ENCODE data around the gene STRIP1. TPM values are rescaled to one million over a fixed set of nuclear protein-coding genes. Genes with fewer than 3 reads are reported as not detected.

Gene STRIP1
- total RNA-seq = 12.5 TPM

GRCh38 chr1:110034451-110035235 is at the start of gene STRIP1:
Gene STRIP1, plus strand, starts transcription at chr1:110034624. Its CDS starts 14 bp downstream, at chr1:110034638.
- peak; percentile 94 for DNase-seq (ENCODE audit: low spot score)
- peak; percentile 91 for ATAC-seq

- peak; percentile 19 for ATAC-seq
- DNase-seq (ENCODE audit: low spot score) = no peak
Observed at GRCh38 chr1:109985247-109986053, 49.0 kb upstream of the STRIP1 start.

- ATAC-seq (no peak), DNase-seq (ENCODE audit: low spot score) (no peak)
Observed at GRCh38 chr1:109986054-109986444, 48.4 kb upstream of the STRIP1 start.

- DNase-seq (ENCODE audit: low spot score) (no peak), ATAC-seq (no peak)
Observed at GRCh38 chr1:109988349-109988914, 46.0 kb upstream of the STRIP1 start.

GRCh38 chr1:109989506-109990301 is 44.7 kb upstream of the STRIP1 start:
- DNase-seq (ENCODE audit: low spot score) = no peak
- no peak for ATAC-seq

- ATAC-seq = peak; percentile 17
- DNase-seq (ENCODE audit: low spot score) = no peak
Observed at GRCh38 chr1:109990302-109990653, 44.1 kb upstream of the STRIP1 start.

GRCh38 chr1:109991400-109991925 is 43.0 kb upstream of the STRIP1 start:
- ATAC-seq = no peak
- DNase-seq (ENCODE audit: low spot score) = no peak

GRCh38 chr1:109993885-109994284 is 40.5 kb upstream of the STRIP1 start:
- ATAC-seq (peak; percentile 27), DNase-seq (ENCODE audit: low spot score) (no peak)

- DNase-seq (ENCODE audit: low spot score) (no peak), ATAC-seq (no peak)
Observed at GRCh38 chr1:109994654-109995053, 39.8 kb upstream of the STRIP1 start.

GRCh38 chr1:109995536-109995935 is 38.9 kb upstream of the STRIP1 start:
- DNase-seq (ENCODE audit: low spot score) = no peak

GRCh38 chr1:109996476-109996875 is 37.9 kb upstream of the STRIP1 start:
- ATAC-seq (no peak), DNase-seq (ENCODE audit: low spot score) (no peak)

More at GRCh38 chr1:109995536-109995935, 38.9 kb upstream of the STRIP1 start:
- peak; percentile 70 for ATAC-seq

- DNase-seq (ENCODE audit: low spot score) (no peak), ATAC-seq (no peak)
Observed at GRCh38 chr1:109997204-109997866, 37.1 kb upstream of the STRIP1 start.

- no peak for DNase-seq (ENCODE audit: low spot score)
- ATAC-seq = no peak
Observed at GRCh38 chr1:109997867-109998229, 36.6 kb upstream of the STRIP1 start.

GRCh38 chr1:110002695-110003094 is 31.7 kb upstream of the STRIP1 start:
- ATAC-seq (no peak), DNase-seq (ENCODE audit: low spot score) (no peak)

GRCh38 chr1:110003747-110004428 is 30.5 kb upstream of the STRIP1 start:
- DNase-seq (ENCODE audit: low spot score) (peak; percentile 69), ATAC-seq (peak; percentile 82)

- no peak for ATAC-seq
- no peak for DNase-seq (ENCODE audit: low spot score)
Observed at GRCh38 chr1:110004583-110004982, 29.8 kb upstream of the STRIP1 start.

- DNase-seq (ENCODE audit: low spot score) (no peak), ATAC-seq (no peak)
Observed at GRCh38 chr1:110005971-110006370, 28.5 kb upstream of the STRIP1 start.

GRCh38 chr1:110006516-110006915 is 27.9 kb upstream of the STRIP1 start:
- DNase-seq (ENCODE audit: low spot score) (no peak), ATAC-seq (no peak)

GRCh38 chr1:110007046-110007830 is 27.2 kb upstream of the STRIP1 start:
- ATAC-seq (peak; percentile 39), DNase-seq (ENCODE audit: low spot score) (no peak)
